GM20000 (cell line): Measurements from ENCODE around the gene DGCR6L.
"Not testable (repeated sequence)": the region's sequence is repeated elsewhere in the genome, so short reads cannot be mapped to it uniquely, and the experiment has no call there.

Source experiments
- DNase-seq: peaks from one replicate; pipeline ENCODE4 v3.0.0; 2012; ENCODE audit warnings: low spot score
- CTCF ChIP-seq: IDR thresholded peaks from 2 replicates; pipeline ENCODE4 v1.5.1; 2012; ENCODE audit warnings: mild to moderate bottlenecking, control low read depth; ENCODE audit errors: extremely low read depth, missing control alignments

DGCR6L gene

DNA sequence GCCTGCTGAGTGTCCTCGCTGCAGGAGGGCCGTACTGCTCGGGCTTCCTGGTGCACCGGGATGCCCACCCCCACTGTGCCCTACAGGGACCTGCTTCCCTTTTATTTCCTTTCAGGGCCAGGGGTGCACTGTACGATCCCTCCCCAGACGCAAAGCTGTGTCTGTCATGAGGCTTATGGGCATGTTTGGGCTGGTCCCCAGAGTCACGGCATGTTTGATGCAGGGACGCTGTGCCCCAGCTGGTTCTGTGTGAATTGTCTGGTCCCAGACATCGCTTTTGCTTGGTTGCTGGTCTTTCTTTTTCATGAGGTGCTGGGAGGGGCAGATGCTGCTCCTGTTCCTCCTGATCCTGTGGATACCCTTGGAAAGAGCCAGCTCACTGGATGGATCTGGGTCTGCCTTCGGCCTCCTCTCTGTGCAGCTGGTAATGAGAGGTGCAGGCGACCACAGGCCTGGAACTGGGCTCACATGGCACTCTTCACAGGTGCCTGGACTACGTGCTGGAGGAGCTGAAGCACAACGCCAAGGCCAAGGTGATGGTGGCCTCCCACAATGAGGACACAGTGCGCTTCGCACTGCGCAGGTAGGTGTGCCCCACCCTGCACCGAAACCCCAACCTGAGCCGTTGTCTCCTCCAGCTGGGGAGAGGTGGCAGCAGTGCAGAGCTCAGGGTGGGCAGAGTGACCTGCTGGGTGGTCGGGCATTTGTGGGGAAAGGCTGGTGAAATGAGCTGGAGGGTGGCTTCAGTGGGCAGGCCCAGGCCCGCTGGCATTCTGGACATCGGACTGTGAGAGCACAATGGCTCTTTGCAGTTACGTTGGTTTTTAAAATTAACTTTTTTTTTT lies 10.8 kb downstream of the DGCR6L start:
- DNase-seq, result not testable (repeated sequence)

GRCh38 chr22:20307448-20308447 lies 12.1 kb downstream of the DGCR6L start:
- DNase-seq, result not testable (repeated sequence)

DNA sequence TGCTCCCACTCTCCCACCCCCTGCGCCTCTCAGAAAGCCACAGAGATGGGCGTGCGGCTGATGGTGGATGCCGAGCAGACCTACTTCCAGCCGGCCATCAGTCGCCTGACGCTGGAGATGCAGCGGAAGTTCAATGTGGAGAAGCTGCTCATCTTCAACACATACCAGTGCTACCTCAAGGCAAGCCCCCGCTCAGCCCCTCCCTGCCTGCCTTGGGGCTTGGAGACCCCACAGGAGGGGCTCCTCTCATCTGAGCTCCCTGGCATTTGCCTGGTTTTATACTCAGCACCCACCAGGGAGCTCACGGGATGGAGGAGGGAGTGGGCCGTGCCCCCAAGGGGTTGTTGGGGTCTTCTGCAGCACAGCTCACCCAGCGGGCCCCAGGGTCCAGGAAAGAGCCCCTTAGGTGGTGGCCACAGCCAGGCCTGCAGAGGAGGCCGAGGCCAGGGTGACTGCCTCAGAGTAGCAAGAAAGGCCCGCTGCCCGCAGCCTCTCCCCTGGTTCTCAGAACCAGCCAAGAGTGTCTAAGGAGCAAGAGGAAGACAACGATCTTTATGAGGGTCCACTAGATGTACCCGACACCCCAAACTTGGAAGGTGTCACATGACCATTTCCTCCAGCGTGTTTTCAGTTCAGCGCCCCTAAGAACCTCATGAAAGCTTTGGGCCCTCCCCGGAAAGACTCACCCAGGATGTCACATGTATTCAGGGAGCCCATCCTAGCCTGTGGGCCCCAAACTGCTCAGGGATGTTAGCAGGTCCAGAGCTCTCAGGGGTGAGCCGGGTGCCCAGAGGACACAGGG lies 13.0 kb downstream of the DGCR6L start:
- DNase-seq, result not testable (repeated sequence)

GRCh38 chr22:20305894-20306645 lies 13.8 kb downstream of the DGCR6L start:
- TF ChIP-seq CTCF, result no peak
- no peak for DNase-seq

DNA sequence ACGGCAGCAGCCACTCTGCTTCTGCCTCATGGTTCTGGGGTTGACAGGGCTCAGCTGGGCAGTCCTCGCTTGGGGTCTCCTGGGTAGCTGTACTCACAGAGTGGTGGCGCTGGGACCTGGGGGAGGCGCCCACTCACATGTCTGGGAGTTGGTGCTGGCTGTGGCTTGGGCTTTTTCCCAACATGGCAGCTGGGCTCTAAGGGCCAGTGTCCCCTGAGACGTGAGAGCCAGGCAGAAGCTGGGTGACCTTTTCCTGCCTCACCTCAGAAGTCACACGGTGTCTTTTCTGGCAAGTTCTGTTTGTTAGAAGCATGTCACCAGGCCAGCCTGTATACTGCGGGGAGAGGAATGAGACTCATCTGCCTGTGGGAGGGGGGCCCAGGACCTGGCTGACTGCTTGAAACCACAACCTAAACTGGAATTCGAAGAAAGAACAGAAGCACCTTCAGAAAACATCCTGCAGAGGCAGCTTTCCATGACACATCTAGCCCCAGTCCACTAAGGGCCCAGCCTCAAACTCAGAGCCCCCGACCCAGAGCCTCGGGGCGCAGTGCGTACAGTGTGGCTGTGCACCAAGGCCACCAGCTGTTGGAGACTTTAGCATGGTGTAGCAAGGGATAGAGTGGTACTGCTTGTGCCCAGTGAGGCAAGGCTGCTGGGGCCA lies 14.5 kb downstream of the DGCR6L start:
- DNase-seq, result not testable (repeated sequence)

DNA sequence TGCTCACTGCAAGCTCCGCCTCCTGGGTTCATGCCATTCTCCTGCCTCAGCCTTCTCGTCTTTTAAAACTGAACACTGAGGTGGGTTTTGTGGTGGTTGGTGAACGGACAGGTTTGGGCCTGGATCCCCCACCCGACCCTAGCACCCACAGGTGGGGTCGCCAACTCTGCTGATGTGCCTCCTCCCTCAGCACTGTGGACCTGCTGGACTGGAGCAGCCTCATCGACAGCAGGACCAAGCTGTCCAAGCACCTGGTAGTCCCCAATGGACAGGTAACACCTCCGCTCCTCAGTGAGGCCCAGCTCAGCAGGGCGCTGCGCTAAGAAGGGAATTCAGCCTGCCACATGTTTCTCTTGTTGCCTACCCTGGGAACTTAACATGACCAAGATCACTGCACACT lies 15.2 kb downstream of the DGCR6L start:
- no peak for TF ChIP-seq CTCF
- no peak for DNase-seq

GRCh38 chr22:20303229-20303534 lies 16.7 kb downstream of the DGCR6L start:
- not testable (repeated sequence) for DNase-seq

DNA sequence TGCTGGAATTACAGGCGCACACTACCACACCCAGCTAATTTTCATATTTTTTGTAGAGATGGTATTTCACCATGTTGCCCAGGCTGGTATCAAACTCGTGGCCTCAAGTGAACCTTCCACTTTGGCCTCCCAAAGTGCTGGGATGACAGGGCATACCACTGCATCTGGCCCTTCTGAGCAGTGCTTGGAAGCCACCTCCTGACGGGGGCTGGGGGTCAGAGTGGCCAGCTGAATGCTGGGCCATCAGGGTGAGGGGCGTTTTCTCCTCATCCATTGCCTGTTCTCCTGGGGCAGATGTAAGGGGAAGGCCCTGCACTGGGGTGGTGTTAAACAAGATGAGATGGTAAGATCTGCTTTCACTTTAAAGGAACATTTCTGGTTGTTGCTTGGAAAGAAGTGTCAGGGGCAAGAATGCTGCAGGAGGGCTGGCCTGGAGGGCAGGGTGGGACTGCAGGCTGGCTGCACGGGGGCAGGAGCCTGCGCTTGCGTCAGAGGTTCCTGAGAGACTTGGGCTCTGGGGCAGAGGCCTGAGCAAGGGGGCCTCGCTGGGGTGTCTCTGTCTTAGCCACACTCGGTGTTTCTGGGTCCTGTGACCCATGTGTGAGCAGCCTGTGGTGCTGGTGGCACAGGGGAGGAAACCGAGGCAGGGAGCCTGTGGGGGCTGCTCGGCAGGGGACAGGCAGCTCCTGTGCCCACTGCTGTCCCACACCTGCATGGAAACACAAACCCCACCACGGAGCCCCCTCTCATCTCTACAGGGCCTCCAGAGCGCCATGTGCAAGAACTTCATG lies 17.2 kb downstream of the DGCR6L start:
- DNase-seq, result no peak
- no peak for TF ChIP-seq CTCF

DNA sequence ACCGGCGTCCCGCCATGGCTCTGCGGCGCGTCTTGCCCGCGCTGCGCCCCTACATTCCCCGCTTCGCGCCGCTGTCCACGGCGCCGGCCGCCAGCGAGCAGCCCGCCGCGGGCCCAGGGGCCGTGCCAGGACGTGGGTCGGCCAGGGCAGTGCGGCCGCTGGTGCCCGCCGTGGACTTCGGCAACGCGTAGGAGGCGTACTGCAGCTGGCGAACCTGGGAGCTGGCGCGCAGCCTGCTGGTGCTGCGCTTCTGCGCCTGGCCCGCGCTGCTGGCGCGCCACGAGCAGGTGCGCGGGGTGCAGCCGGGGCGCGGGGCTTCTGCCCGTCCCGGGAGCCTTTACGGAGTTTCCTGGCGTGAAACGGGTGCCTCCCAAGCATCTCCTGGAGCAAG lies 20.1 kb downstream of the DGCR6L start:
- TF ChIP-seq CTCF, result no peak

More for the DNA sequence above, 20.1 kb downstream of the DGCR6L start:
- no peak for DNase-seq
